WI38 (cell line): ENCODE measurements around the gene ZFHX3.

Source experiments
- H3K4me3 ChIP-seq: 2 replicates; pipeline ENCODE4 v1.5.1; 2011; ENCODE audit warnings: low read depth, mild to moderate bottlenecking, control low read depth, low read length
- CTCF ChIP-seq: IDR thresholded peaks from 2 replicates; pipeline ENCODE4 v1.5.1; 2012; ENCODE audit warnings: low read depth, mild to moderate bottlenecking, control low read depth, low read length

The ZFHX3 gene

DNA sequence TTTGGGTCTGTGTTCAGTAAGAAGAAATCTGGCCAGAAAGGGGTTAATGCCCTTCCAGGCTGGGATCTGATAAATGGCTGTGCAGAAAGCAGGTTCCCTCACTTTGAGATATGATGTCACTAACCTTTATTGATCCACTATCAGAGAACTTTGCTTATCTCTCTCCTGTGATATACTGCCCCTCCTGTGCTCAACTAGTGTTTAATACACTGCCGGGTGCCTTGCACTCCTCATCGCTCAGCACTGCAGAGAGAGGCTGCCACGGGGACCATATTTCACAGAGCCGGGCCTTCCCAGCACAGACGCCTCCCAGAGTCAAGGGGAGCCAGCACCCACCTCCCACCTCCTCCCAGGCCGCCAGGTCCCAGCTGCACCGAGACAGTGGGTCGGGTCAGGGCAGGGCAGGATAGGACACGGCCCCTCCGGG lies 20.2 kb downstream of the ZFHX3 start:
- TF ChIP-seq CTCF: no peak
- no peak overlapping the region for H3K4me3 ChIP-seq

GRCh38 chr16:73026754-73027684 lies 20.9 kb downstream of the ZFHX3 start:
- TF ChIP-seq CTCF: no peak
- no peak overlapping the region for H3K4me3 ChIP-seq

DNA sequence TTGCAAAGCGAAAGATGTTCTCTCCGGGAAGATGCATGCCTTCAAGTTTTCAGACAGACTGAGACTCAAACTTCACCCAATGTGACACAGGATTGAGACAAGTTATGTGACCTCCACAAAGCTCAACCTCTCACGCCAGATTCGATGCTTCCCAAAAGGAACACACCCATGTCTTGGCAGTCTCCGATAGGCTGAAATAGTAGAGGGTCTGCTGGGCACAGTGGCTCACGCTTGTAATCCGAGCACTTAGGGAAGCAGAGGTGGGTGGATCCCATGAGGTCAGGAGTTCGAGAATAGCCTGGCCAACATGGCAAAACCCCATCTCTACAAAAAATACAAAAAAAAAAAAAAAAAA lies 22.1 kb downstream of the ZFHX3 start:
- H3K4me3 ChIP-seq: no peak overlapping the region
- TF ChIP-seq CTCF: no peak

- TF ChIP-seq CTCF: no peak
- H3K4me3 ChIP-seq: no peak overlapping the region
Measured at GRCh38 chr16:73025151-73025855, 22.6 kb downstream of the ZFHX3 start.

DNA sequence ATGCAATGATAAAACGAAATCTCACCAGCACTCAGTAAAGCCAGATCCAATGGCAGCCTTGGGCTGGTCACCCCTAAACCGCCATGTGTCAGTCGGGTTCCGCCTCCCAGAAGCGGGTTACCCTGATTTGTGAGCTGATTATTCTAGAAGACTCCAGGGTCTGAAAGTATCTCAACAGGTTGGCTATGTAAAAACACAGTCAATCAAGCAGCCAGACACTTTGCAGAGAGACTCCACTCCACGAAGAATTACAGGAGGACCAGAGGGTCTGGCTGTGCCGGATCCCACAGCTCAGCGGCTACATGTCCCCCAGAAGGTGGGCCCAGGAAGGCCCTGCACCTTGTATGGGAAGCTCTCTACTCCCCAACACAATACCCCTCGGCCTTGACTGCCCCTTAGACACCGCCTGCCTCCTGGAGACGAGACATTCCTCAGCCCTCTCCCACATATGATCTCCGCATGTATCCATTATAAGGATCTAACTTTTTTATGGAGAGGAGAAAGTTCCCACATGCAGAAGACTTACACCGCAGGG lies 23.3 kb downstream of the ZFHX3 start:
- no peak overlapping the region for H3K4me3 ChIP-seq
- TF ChIP-seq CTCF: no peak

GRCh38 chr16:73023752-73024570 lies 24.0 kb downstream of the ZFHX3 start:
- no peak for TF ChIP-seq CTCF
- H3K4me3 ChIP-seq: no peak overlapping the region
